GM23248 (cell line): ENCODE data around the gene ESYT2. TPM values are rescaled to one million over a fixed set of nuclear protein-coding genes. Genes with fewer than 3 reads are reported as not detected.
A peak's percentile ranks its signal among the peaks of the same experiment; 100 is the strongest.

Source experiments
- DNase-seq: peaks from one replicate; pipeline ENCODE4 v3.0.0-alpha.2; 2015
- H2AFZ ChIP-seq: fragments of 200-600 bp; sonication (generic); 2 replicates; pipeline ENCODE4 v1.6.1; 2016; ENCODE audit warnings: antibody characterized with exemption
- H3F3A ChIP-seq: fragments of 200-600 bp; sonication (generic); 2 replicates; pipeline ENCODE4 v1.6.1; 2016; ENCODE audit warnings: mild to moderate bottlenecking, antibody characterized with exemption, mixed run types; ENCODE audit not compliant: insufficient read depth
- H3K27ac ChIP-seq: fragments of 200-600 bp; sonication (generic); 2 replicates; pipeline ENCODE4 v1.5.1; 2016; ENCODE audit warnings: mild to moderate bottlenecking
- H3K27me3 ChIP-seq: fragments of 200-600 bp; sonication (generic); replicated peaks from 2 replicates; pipeline ENCODE4 v1.6.1; 2016; ENCODE audit warnings: mild to moderate bottlenecking; ENCODE audit not compliant: insufficient read depth
- H3K36me3 ChIP-seq: fragments of 200-600 bp; sonication (generic); 2 replicates; pipeline ENCODE4 v1.6.1; 2016; ENCODE audit warnings: low read depth, mild to moderate bottlenecking
- H3K4me1 ChIP-seq: fragments of 200-600 bp; sonication (generic); 2 replicates; pipeline ENCODE4 v1.6.1; 2016; ENCODE audit warnings: mild to moderate bottlenecking; ENCODE audit not compliant: insufficient read depth
- H3K4me2 ChIP-seq: fragments of 200-600 bp; sonication (generic); one replicate; pipeline ENCODE4 v1.6.1; 2016; ENCODE audit warnings: mild to moderate bottlenecking; ENCODE audit not compliant: unreplicated experiment
- H3K4me3 ChIP-seq: fragments of 200-600 bp; sonication (generic); 2 replicates; pipeline ENCODE4 v1.5.1; 2016; ENCODE audit warnings: mild to moderate bottlenecking
- H3K79me2 ChIP-seq: fragments of 200-600 bp; sonication (generic); 2 replicates; pipeline ENCODE4 v1.6.1; 2016; ENCODE audit warnings: mild to moderate bottlenecking; ENCODE audit not compliant: insufficient read depth
- H3K9ac ChIP-seq: fragments of 200-600 bp; sonication (generic); 2 replicates; pipeline ENCODE4 v1.6.1; 2016; ENCODE audit warnings: mild to moderate bottlenecking
- H3K9me2 ChIP-seq: fragments of 200-600 bp; sonication (generic); 2 replicates; pipeline ENCODE4 v1.6.1; 2016; ENCODE audit warnings: mixed run types, mild to moderate bottlenecking, moderate library complexity; ENCODE audit not compliant: insufficient read depth
- H3K9me3 ChIP-seq: fragments of 200-600 bp; sonication (generic); one replicate; pipeline ENCODE4 v1.6.1; 2017; ENCODE audit warnings: low read depth
- H4K20me1 ChIP-seq: fragments of 200-600 bp; sonication (generic); 2 replicates; pipeline ENCODE4 v1.6.0; 2016; ENCODE audit not compliant: insufficient read depth
- EZH2 ChIP-seq: fragments of 200-600 bp; sonication (generic); IDR thresholded peaks from 2 replicates; pipeline ENCODE4 v1.6.1; 2018; ENCODE audit warnings: antibody characterized with exemption, mild to moderate bottlenecking; ENCODE audit not compliant: insufficient read depth, poor library complexity, severe bottlenecking
- EZH2phosphoT487 ChIP-seq: fragments of 200-600 bp; sonication (generic); IDR thresholded peaks from 2 replicates; pipeline ENCODE4 v1.6.1; 2018; ENCODE audit warnings: antibody characterized with exemption, moderate library complexity, mild to moderate bottlenecking, low read depth; ENCODE audit not compliant: insufficient read depth
- WGBS, 2 experiments: methylation state at CpG; one replicate each; pipeline ENCODE4 v1.1.6; 2015 to 2017; ENCODE audit warnings: low lambda C conversion rate in 2 of 2, low coverage in 1 of 2; ENCODE audit errors: missing lambda C conversion rate in 2 of 2; 5-methylcytosine and 5-hydroxymethylcytosine counted together
- in situ Hi-C: fragments of 300-500 bp; cut with MboI; formaldehyde crosslinking; loops from 2 replicates; pipeline ENCODE4 v1.15.0; 2020
- polyA plus RNA-seq: library from polyadenylated mRNA; unstranded; fragments of >200 nt; fragmentation: Nextera tagmentation; extraction: Ambion mirVana; gene quantifications from 2 replicates; pipeline ENCODE4 v1.2.1, GENCODE V29; 2016
- total RNA-seq: library from RNA; depleted of rRNA; stranded (reverse); fragments of >200 nt; shearing (Covaris generic); gene quantifications from 2 replicates; pipeline ENCODE4 v1.2.3, GENCODE V29; 2014

The ESYT2 gene
- total and polyA plus RNA-seq, 2 experiments from 2014 or later: 49.9 to 129 TPM

DNA sequence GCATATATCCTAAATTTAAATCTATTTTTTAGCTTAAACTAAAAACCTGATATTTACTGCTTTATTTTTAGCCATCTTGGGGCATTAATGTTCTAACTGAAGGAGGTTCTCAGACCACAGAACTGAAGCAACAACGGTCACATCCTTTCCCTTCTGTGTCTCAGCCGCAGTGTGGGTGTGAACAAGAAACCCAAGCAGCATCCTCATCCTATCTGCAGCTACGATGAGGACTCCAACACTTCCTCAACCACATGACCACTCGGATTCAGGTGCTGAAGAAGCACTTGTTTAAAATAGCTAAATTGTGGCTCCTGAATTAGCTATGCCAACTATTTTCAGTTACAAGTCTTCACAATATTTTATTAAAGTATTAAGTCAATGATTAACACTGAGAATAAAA is 5.3 kb downstream of the ESYT2 start:
- in situ Hi-C loops: no loop called here
- 33 to 38% methylated on average over 4 of the region's 4 CpGs for WGBS, 2 experiments
- Histone ChIP-seq H2AFZ (no peak overlapping the region), H3K9me3 (no peaks in the 10 kb centered on the region), H3K36me3 (no peaks in the 10 kb centered on the region), H3K27me3 (no peaks in the 10 kb centered on the region), H3K79me2 (peaks cover 91% of the 10 kb centered on the region), H3K4me2 (no peak overlapping the region), H3K4me3 (no peak overlapping the region), H4K20me1 (no peaks in the 10 kb centered on the region), H3F3A (peaks cover 44% of the 10 kb centered on the region), H3K9me2 (no peaks in the 10 kb centered on the region), H3K9ac (no peak overlapping the region), H3K27ac (peak overlapping the region; percentile 1; the same call in 1 of the 2 replicates), H3K4me1 (peaks cover 41% of the 10 kb centered on the region)
- DNase-seq: peak; percentile 71
- TF ChIP-seq EZH2: no peak

DNA sequence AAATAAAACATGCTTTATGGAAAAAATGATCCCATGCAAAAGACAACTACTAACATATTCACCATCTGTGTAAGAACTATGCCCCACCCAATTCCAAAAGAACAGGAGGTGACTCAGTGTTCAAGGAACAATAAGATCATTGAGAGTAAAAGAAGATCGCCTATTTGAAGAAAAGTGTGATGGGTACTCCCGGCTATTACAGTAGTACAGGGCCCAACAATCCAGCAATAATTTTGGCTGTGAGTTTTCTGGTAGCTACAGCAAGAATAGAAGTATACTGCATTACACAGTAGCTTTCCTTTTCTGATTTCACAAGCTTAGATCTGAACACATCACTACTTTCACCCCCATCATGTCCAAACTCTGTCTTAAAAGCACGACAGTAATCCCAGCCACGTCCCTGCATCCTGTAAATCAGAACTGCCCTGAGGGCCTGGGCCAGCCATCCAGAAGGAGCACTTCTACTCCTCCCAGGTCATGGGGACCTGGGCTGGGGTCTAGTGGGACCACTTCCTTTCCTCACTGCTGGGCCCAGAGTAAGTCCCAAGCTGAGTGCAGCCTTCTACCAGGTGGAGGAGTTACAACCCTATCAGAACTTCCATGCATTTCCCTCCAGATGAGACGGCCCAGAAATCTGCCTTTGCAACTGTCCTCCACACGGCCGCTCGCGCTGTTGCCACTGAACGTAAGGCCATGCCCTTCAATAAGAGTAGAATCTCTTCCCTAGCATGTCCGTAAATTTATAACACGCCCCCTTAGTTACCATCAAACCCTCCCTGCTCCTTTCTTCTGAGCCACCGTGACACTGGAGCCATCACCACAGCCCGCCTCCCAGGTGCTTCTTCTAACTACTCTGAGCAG is 7.9 kb downstream of the ESYT2 start:
- Histone ChIP-seq H3K27ac (peak overlapping the region; percentile 99), H3K4me3 (peak overlapping the region; percentile 65), H3K79me2 (peaks cover 86% of the 10 kb centered on the region), H3K27me3 (no peaks in the 10 kb centered on the region), H2AFZ (peak overlapping the region; percentile 58), H3K4me2 (peak overlapping the region; percentile 90), H4K20me1 (no peaks in the 10 kb centered on the region), H3F3A (peaks cover 52% of the 10 kb centered on the region), H3K9ac (peak overlapping the region; percentile 88), H3K9me3 (no peaks in the 10 kb centered on the region), H3K9me2 (no peaks in the 10 kb centered on the region), H3K36me3 (no peaks in the 10 kb centered on the region), H3K4me1 (peaks cover 55% of the 10 kb centered on the region)
- in situ Hi-C loops: no loop called here
- TF ChIP-seq EZH2phosphoT487 (no peak), EZH2 (no peak)
- WGBS, 2 experiments: 61 to 65% methylated on average over 14 of the region's 14 CpGs
- peak; percentile 94 for DNase-seq

DNA sequence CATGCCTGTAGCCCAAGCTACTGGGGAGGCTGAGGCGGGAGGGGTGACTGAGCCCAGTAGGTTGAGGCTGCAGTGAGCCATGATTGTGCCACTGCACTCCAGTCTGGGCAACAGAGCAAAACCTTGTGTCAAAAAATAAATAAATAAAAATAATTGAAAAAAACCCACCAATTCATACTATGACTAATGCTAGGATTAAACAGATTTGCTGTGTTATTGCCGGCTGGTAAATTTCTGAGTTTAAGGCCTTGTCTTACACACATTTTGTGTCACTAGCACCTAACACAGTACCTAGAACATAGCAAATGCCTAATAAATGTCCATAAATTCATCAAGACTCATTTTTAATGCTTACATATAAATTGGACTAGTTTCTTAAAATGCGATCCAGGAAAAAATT is 8.7 kb downstream of the ESYT2 start:
- no peak for TF ChIP-seq EZH2
- TF ChIP-seq EZH2phosphoT487: no peak
- H3K27ac ChIP-seq: peak overlapping the region; percentile 99
- H3K36me3 ChIP-seq: no peaks in the 10 kb centered on the region
- peak overlapping the region; percentile 88 for H3K9ac ChIP-seq
- peak overlapping the region; percentile 90 for H3K4me2 ChIP-seq
- peak; percentile 59 for DNase-seq
- 53 to 54% methylated on average over 3 of the region's 3 CpGs for WGBS, 2 experiments
- H4K20me1 ChIP-seq: no peaks in the 10 kb centered on the region
- H3K4me3 ChIP-seq: peak overlapping the region; percentile 65
- in situ Hi-C loops: no loop called here
- H3K79me2 ChIP-seq: peaks cover 86% of the 10 kb centered on the region
- no peaks in the 10 kb centered on the region for H3K9me3 ChIP-seq
- no peak overlapping the region for H2AFZ ChIP-seq
- no peaks in the 10 kb centered on the region for H3K27me3 ChIP-seq
- peaks cover 52% of the 10 kb centered on the region for H3F3A ChIP-seq
- H3K9me2 ChIP-seq: no peaks in the 10 kb centered on the region
- H3K4me1 ChIP-seq: peaks cover 62% of the 10 kb centered on the region

DNA sequence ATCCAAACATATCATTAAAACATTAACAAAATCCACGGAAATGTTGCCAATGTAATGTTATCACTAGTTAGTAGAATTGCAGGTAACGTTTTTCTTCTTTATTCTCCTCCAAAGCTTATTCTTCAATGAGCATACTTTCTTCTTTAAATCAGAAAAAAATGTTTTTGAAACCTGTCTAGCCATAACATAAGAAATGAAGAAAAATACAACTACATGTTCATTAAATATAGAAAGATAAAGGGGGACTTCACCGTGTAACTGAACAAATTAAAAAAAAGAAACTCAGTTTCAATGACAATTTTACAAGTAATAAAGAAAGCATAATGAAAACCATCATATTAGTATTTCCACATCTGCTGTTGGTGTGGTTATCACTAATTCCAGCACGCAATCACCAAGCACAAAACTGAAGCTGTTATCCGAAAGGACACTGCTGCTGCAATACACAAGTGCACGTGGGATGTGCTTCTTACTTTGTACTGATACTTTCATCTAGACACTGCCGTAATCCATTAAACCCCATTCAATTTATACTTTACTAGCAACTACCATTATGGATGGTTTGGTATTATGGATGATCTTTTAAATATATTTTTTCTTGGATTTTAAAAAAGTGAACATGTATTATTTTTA is 9.6 kb downstream of the ESYT2 start:
- H3K27me3 ChIP-seq: no peaks in the 10 kb centered on the region
- DNase-seq: peak; percentile 69
- H3K9me3 ChIP-seq: no peaks in the 10 kb centered on the region
- no peaks in the 10 kb centered on the region for H3K9me2 ChIP-seq
- peaks cover 67% of the 10 kb centered on the region for H3K4me1 ChIP-seq
- H3K4me3 ChIP-seq: peak overlapping the region; percentile 62
- peak overlapping the region; percentile 90 for H3K4me2 ChIP-seq
- H4K20me1 ChIP-seq: no peaks in the 10 kb centered on the region
- TF ChIP-seq EZH2phosphoT487 (no peak), EZH2 (no peak)
- H3K36me3 ChIP-seq: no peaks in the 10 kb centered on the region
- peaks cover 86% of the 10 kb centered on the region for H3K79me2 ChIP-seq
- peak overlapping the region; percentile 88 for H3K9ac ChIP-seq
- H3K27ac ChIP-seq: peak overlapping the region; percentile 99
- peaks cover 52% of the 10 kb centered on the region for H3F3A ChIP-seq
- H2AFZ ChIP-seq: no peak overlapping the region
- 17 to 18% methylated on average over 7 of the region's 7 CpGs for WGBS, 2 experiments
- in situ Hi-C loops: no loop called here
